Measurements from ENCODE around the gene IPP.
"Not testable (repeated sequence)": the region's sequence is repeated elsewhere in the genome, so short reads cannot be mapped to it uniquely, and the experiment has no call there.

Gene IPP

GRCh38 chr1:45679123-45679522, 71.3 kb downstream of the IPP start:
- DNase-seq, result no peak

- no peak for DNase-seq
Observed at GRCh38 chr1:45678489-45678888, 72.0 kb downstream of the IPP start.

GRCh38 chr1:45677751-45678245, 72.7 kb downstream of the IPP start:
- no peak for DNase-seq

DNA sequence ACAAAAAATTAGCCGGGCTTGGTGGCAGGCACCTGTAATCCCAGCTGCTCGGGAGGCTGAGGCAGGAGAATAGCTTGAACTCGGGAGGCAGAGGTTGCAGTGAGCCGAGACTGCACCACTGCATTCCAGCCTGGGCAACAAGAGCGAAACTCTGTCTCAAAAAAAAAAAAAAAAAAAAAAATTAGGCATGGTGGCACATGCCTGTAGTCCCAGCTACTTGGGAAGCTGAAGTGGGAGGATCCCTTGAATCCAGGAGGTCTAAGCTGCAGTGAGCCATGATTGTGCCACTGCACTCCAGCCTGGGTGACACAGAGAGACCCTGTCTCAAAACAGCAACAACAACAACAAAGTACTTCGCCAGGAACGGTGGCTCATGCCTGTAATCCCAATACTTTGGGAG, 73.9 kb downstream of the IPP start:
- not testable (repeated sequence) for DNase-seq

GRCh38 chr1:45674478-45674877, 76.0 kb downstream of the IPP start:
- no peak for DNase-seq

DNA sequence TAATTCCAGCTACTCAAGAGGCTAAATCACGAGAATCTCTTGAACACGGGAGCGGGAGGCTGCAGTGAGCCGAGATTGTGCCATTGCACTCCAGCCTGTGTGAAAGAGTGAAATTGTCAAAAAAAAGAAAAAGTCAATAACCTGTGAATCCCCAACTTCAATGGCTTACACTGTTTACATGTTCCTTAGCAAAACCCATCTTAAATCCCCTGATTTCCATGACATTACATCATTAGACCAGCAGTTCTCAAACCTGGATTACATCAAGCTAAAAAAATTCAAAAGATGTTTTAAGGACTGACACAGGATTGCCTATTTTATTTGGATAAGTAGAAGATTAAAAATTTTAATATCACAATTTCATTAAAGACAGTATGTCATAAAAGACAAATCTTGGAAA, 76.5 kb downstream of the IPP start:
- no peak for DNase-seq

GRCh38 chr1:45669859-45670655, 80.4 kb downstream of the IPP start:
- no peak for DNase-seq

GRCh38 chr1:45669379-45669778, 81.1 kb downstream of the IPP start:
- DNase-seq, result no peak

DNA sequence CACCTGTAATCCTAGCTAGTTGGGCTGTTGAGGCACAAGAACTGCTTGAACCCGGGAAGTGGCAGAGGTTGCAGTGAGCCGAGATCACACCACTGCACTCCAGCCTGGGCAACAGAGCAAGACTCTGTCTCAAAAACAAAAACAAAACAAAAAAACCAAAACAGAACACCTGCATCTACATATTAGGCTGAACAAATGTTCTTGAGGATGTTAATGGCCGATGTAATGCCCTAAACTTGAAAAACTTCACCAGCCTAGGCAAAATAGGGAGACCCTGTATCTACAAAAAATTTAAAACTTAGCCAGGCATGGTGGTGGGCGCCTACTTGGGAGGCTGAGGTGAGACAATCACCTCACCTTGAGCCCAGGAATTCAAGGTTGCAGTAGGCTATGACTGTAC, 81.9 kb downstream of the IPP start:
- DNase-seq, result no peak

GRCh38 chr1:45667321-45668111, 82.9 kb downstream of the IPP start:
- no peak for DNase-seq

DNA sequence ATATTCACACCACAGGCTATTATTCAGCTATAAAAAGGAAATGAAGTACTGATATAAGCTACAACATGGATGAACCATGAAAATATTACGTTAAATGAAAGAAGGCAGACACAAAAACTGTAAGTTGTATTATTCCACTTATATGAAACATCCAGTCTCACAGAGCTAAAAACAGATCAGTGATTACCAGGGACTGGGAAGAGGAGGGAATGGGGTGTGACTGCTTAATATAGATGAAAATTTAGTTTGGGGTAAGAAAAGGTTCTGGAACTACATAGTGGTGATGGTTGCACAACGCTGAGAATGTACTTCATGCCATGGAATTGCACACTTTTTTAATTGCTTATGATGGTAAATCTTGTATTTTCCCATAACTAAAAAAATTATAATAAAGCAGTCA, 83.6 kb downstream of the IPP start:
- DNase-seq, result no peak

GRCh38 chr1:45660336-45660735, 90.1 kb downstream of the IPP start:
- DNase-seq, result no peak

DNA sequence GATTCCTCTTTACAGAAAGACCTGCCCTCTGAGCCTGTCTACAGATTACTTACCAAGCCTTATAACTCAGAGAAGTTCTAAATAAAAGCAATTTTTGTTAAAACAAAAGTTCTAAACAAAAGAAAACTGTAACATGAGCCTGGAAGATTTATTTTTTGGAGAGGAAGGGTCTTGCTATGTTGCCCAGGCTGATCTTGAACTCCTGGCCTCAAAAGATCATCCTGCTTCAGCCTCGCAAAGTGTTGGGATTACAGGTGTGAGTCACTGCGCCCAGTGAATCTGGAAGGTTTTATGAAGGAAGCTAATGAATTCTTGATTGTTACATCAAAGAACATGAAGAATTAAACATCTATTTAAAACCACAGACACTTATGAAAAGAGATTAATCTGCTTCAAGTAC, 91.2 kb downstream of the IPP start:
- DNase-seq, result no peak

DNA sequence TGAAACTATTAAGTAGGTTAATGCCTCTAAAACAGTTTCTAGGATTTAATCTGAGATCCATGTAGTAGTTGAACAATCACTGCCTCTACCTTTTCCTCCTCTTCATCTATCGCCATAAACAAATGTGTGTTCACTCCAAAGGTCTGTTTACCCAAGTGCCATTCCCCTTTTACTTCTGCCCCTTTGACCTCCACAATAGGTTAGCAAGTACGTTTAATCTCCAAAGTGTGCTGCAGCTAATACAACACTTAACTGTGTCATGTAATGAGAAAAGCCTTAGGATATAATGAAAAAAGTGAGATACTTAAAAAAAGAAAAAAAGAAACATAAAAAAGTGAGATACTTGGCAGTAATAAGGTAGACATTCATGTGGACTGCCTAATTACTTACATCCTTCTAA, 92.3 kb downstream of the IPP start:
- DNase-seq, result no peak

DNA sequence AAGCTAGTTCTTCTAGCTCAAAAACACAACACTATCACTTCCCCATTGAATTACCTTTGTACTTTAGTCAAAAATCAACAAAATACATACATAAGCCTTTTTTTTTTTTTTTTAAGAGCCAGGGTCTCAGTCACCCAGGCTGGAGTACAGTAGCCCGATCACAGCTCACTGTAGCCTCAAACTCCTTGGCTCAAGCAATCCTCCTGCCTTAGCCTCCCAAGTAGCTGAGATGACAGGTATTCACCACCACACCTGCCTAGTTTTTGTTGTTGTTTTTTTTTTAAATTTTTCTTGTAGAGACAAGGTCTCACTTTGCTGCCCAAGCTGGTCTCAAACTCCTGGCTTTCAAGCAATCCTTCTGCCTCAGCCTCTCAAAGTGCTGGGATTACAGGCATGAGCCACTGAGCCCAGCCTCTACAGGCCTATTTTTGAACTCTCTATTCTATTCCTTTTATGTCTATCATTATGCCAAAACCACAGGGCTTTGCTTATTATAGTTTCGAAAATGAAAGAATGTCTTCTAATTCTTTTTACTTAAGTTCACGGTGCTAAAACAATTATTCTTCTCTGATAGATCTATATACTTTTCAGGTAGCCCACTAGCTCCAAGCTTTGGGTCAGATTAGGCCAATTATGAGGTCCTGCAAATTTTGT, 93.8 kb downstream of the IPP start:
- no peak for DNase-seq

- no peak for DNase-seq
Observed at GRCh38 chr1:45654540-45655280, 95.7 kb downstream of the IPP start.

Measured in stimulated activated CD4-positive, alpha-beta T cell treated with anti-CD3 and anti-CD28 coated beads, Interleukin-12 subunit alpha, Interleukin-12 subunit beta, amount 100 ng/mL, for 4 hours (primary cell).